Panc1 (cell line): ENCODE results near the gene TEX53. TPM values are rescaled to one million over a fixed set of nuclear protein-coding genes. Genes with fewer than 3 reads are reported as not detected.

Experiments used
- ATAC-seq: fragments of 200-7000 bp; cut with Tn5 transposase; 2 replicates; pipeline ENCODE4 v1.9.1; 2020; ENCODE audit warnings: mild to moderate bottlenecking, moderate library complexity
- BruUV-seq: library from RNA; stranded (reverse); fragments of 400-500 nt; replicated peaks from 2 replicates; lab custom pipeline; 2021; lab: Mats Ljungman, UMichigan
- CTCF ChIA-PET: fragments of 300-600 bp; sonication (Branson Sonifier 250); formaldehyde crosslinking; loops from one replicate; lab custom pipeline; 2022; ENCODE audit warnings: antibody characterized with exemption; lab: Charles Lee
- POLR2A ChIA-PET: fragments of 300-600 bp; sonication (Branson Sonifier 250); formaldehyde crosslinking; loops from one replicate; lab custom pipeline; 2022; ENCODE audit warnings: antibody characterized with exemption; lab: Charles Lee
- DNase-seq: peaks from one replicate; pipeline ENCODE4 v3.0.0-alpha.2; 2010; ENCODE audit warnings: low read depth, low spot score
- H3K27ac ChIP-seq: 2 replicates; pipeline ENCODE4 v1.5.1; 2011; ENCODE audit warnings: mild to moderate bottlenecking, low read length, inconsistent platforms
- H3K27me3 ChIP-seq: fragments of 200-500 bp; sonication (Bioruptor generic); 2 replicates; pipeline ENCODE4 v1.6.0; 2014; ENCODE audit warnings: low read length, inconsistent platforms; ENCODE audit not compliant: control insufficient read depth, insufficient read depth
- H3K36me3 ChIP-seq: fragments of 200-500 bp; sonication (Bioruptor generic); 2 replicates; pipeline ENCODE4 v1.5.1; 2014; ENCODE audit warnings: inconsistent platforms, mild to moderate bottlenecking, low read length, moderate library complexity; ENCODE audit not compliant: control insufficient read depth, insufficient read depth
- H3K4me1 ChIP-seq: 2 replicates; pipeline ENCODE4 v1.5.1; 2011; ENCODE audit warnings: inconsistent platforms, mild to moderate bottlenecking, low read length, moderate library complexity; ENCODE audit not compliant: control insufficient read depth, insufficient read depth
- H3K4me3 ChIP-seq, 2 experiments: 2 replicates each; pipeline ENCODE4 v1.5.1; 2011 to 2012; ENCODE audit warnings: low read depth in 2 of 2, low read length in 2 of 2, mild to moderate bottlenecking in 2 of 2, inconsistent platforms in 1 of 2, moderate library complexity in 1 of 2
- H3K9me3 ChIP-seq: fragments of 200-500 bp; sonication (Bioruptor generic); 2 replicates; pipeline ENCODE4 v1.5.1; 2014; ENCODE audit warnings: low read depth, mild to moderate bottlenecking, inconsistent platforms, low read length, moderate library complexity; ENCODE audit not compliant: control insufficient read depth, insufficient read depth
- CTCF ChIP-seq: fragments of 450-650 bp; IDR thresholded peaks from 2 replicates; pipeline ENCODE4 v1.5.1; 2017; ENCODE audit warnings: mild to moderate bottlenecking
- POLR2AphosphoS5 ChIP-seq: IDR thresholded peaks from 2 replicates; pipeline ENCODE4 v1.6.1; 2012; ENCODE audit warnings: mild to moderate bottlenecking, low read depth, low read length, moderate library complexity
- REST ChIP-seq, 2 experiments: IDR thresholded peaks; 2 replicates each; pipeline ENCODE4 v1.6.1; 2011 to 2012; ENCODE audit warnings: low read depth in 2 of 2, control low read depth in 1 of 2, low read length in 1 of 2, mild to moderate bottlenecking in 1 of 2, moderate library complexity in 1 of 2; ENCODE audit not compliant: insufficient read depth in 1 of 2
- SIN3A ChIP-seq: IDR thresholded peaks from 2 replicates; pipeline ENCODE4 v1.6.1; 2012; ENCODE audit warnings: low read depth, mild to moderate bottlenecking, low read length, moderate library complexity, borderline replicate concordance; ENCODE audit not compliant: insufficient read depth
- TCF7L2 ChIP-seq: IDR thresholded peaks from 2 replicates; pipeline ENCODE4 v1.6.1; 2011; ENCODE audit warnings: mild to moderate bottlenecking, low read depth, low read length, inconsistent platforms
- in situ Hi-C: cut with HindIII; loops from 2 replicates; pipeline ENCODE4 v1.10.0; 2016; ENCODE audit warnings: low sequenced_read_pairs, low pct_unique_long_range_greater_than_20kb
- intact Hi-C: fragments of 100-400 bp; cut with micrococcal nuclease; formaldehyde crosslinking; loops from one replicate; pipeline ENCODE4 v1.10.0; 2022; ENCODE audit not compliant: unreplicated experiment
- total RNA-seq: library from RNA; stranded (reverse); gene quantifications from one replicate; pipeline ENCODE4 v1.2.1, GENCODE V29; 2021; ENCODE audit not compliant: unreplicated experiment

Gene TEX53
- total RNA-seq, 1 experiment from 2014 or later = not detected

- H3K27me3 ChIP-seq = no peaks in the 10 kb centered on the region
- ATAC-seq = no peak
- in situ Hi-C loops (no loop called here), intact Hi-C loops (no loop called here)
- no peak for DNase-seq
- no peaks in the 10 kb centered on the region for H3K9me3 ChIP-seq
- H3K27ac ChIP-seq = no peak overlapping the region
- H3K4me1 ChIP-seq = no peaks in the 10 kb centered on the region
- POLR2A ChIA-PET = no interaction called here
- H3K4me3 ChIP-seq = no peak overlapping the region
- CTCF ChIA-PET = no interaction called here
- TF ChIP-seq REST (IDR thresholded peaks at IDR 0.05; ENCODE audit: insufficient read depth in 1 of 2, low read depth in 2 of 2, low read length in 1 of 2) (no peak), POLR2AphosphoS5 (no peak)
- H3K36me3 ChIP-seq = no peaks in the 10 kb centered on the region
- BruUV-seq = no TSS peak
Measured at GRCh38 chr9:114696814-114697544, 39.4 kb upstream of the TEX53 start.

- H3K4me3 ChIP-seq = no peak overlapping the region
- in situ Hi-C loops (no loop called here), intact Hi-C loops (no loop called here)
- no peak overlapping the region for H3K27ac ChIP-seq
- ATAC-seq = no peak
- ChIA-PET CTCF (no interaction called here), POLR2A (no interaction called here)
- no peaks in the 10 kb centered on the region for H3K4me1 ChIP-seq
- H3K27me3 ChIP-seq = no peaks in the 10 kb centered on the region
- no peaks in the 10 kb centered on the region for H3K9me3 ChIP-seq
- no peaks in the 10 kb centered on the region for H3K36me3 ChIP-seq
- TF ChIP-seq POLR2AphosphoS5 (no peak), TCF7L2 (no peak), REST (IDR thresholded peaks at IDR 0.05; ENCODE audit: insufficient read depth in 1 of 2, low read depth in 2 of 2, low read length in 1 of 2) (no peak), SIN3A (no peak), CTCF (no peak)
- no peak for DNase-seq
- BruUV-seq = no TSS peak
Measured at GRCh38 chr9:114695948-114696347, 38.3 kb upstream of the TEX53 start.
